Nephron (organoid): ENCODE results near the gene OR51A7.

Experiments used
- H3K27ac Mint-ChIP-seq, 3 experiments: 2 replicates each; pipeline ENCODE4 v1.8.0; 2020; ENCODE audit warnings: mixed read lengths in 3 of 3, mild to moderate bottlenecking in 2 of 3, moderate library complexity in 1 of 3
- H3K27me3 Mint-ChIP-seq: 2 replicates; pipeline ENCODE4 v1.8.0; 2021; ENCODE audit warnings: low read depth, mild to moderate bottlenecking, moderate library complexity, mixed read lengths
- H3K36me3 Mint-ChIP-seq: 2 replicates; pipeline ENCODE4 v1.8.0; 2020; ENCODE audit warnings: low read depth, mixed read lengths
- H3K4me1 Mint-ChIP-seq: 2 replicates; pipeline ENCODE4 v1.8.0; 2020; ENCODE audit warnings: mixed read lengths
- H3K4me3 Mint-ChIP-seq, 3 experiments: 2 replicates each; pipeline ENCODE4 v1.8.0; 2020; ENCODE audit warnings: mild to moderate bottlenecking in 3 of 3, mixed read lengths in 3 of 3, moderate library complexity in 2 of 3
- H3K9me3 Mint-ChIP-seq: 2 replicates; pipeline ENCODE4 v1.8.0; 2020; ENCODE audit warnings: mixed read lengths
- TF ChIP-seq, protein P1 (sequence below), 3 experiments: fragments of 200-600 bp; sonication (generic); IDR thresholded peaks; one replicate each; pipeline ENCODE4 v1.5.0; 2021; ENCODE audit warnings: antibody characterized with exemption in 3 of 3; ENCODE audit not compliant: unreplicated experiment in 3 of 3

The OR51A7 gene

DNA sequence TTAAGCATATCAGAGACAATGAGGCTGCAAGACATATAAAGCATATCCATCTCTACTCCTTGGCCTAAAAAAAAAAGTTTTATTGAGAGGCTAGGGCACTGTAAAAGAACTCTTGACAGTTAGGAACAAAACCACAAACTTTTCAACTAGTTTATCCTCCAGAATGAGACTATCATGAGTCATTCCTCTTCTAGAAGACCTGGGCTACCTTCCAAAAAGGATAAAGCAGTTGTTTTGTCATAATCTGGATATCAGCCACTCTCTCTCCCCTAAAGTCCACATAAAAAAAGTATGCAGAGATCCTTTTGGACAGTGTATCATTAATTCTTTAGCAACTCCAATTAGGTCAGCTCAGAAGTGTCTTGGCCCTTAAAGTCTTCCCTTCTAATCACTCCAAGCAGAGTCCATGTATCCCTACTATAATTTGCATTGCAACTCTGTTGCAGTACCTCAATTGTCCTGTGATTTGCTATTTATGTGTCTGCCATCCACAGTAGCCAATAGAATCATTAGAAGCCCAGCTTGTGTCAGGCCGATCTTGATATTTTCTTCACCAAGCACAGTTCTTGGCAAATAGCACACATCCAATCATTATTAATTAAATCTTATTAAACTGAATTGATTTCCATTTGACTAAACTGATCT is 11.5 kb upstream of the OR51A7 start:
- no peak overlapping the region for H3K27ac Mint-ChIP-seq
- H3K4me3 Mint-ChIP-seq: no peak overlapping the region
- no peaks in the 10 kb centered on the region for H3K36me3 Mint-ChIP-seq
- H3K27me3 Mint-ChIP-seq: no peaks in the 10 kb centered on the region
- no peaks in the 10 kb centered on the region for H3K9me3 Mint-ChIP-seq
- TF ChIP-seq, protein P1, sequence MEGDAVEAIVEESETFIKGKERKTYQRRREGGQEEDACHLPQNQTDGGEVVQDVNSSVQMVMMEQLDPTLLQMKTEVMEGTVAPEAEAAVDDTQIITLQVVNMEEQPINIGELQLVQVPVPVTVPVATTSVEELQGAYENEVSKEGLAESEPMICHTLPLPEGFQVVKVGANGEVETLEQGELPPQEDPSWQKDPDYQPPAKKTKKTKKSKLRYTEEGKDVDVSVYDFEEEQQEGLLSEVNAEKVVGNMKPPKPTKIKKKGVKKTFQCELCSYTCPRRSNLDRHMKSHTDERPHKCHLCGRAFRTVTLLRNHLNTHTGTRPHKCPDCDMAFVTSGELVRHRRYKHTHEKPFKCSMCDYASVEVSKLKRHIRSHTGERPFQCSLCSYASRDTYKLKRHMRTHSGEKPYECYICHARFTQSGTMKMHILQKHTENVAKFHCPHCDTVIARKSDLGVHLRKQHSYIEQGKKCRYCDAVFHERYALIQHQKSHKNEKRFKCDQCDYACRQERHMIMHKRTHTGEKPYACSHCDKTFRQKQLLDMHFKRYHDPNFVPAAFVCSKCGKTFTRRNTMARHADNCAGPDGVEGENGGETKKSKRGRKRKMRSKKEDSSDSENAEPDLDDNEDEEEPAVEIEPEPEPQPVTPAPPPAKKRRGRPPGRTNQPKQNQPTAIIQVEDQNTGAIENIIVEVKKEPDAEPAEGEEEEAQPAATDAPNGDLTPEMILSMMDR (IDR thresholded peaks at IDR 0.05; ENCODE audit: unreplicated experiment in 3 of 3): no peak
- H3K4me1 Mint-ChIP-seq: peaks cover 9% of the 10 kb centered on the region

DNA sequence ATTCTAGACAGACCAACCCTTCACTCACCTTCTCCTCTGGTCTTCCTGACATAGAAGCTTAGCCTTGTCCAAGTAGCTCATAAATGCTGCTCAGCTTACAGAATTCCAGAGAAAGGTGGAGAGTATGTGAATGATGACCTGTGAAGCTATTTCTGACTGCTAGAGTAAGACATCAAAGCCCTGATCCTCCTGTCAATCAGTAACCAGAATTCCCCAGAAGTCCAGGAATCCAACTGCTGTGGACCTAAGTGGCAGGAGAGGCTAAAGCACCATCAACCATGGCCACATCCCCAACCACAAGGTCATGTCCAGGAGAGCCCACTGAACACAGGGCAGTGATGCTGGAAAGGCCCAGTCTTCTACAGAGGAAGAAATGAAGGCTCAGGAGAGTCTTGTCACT is 13.0 kb downstream of the OR51A7 start:
- TF ChIP-seq, protein P1 (IDR thresholded peaks at IDR 0.05; ENCODE audit: unreplicated experiment in 3 of 3): no peak
- Mint-ChIP-seq H3K4me1 (peaks cover 6% of the 10 kb centered on the region), H3K27ac (peak overlapping the region; percentile 43 to 89 (median 82)), H3K4me3 (no peak overlapping the region), H3K9me3 (no peaks in the 10 kb centered on the region), H3K27me3 (no peaks in the 10 kb centered on the region), H3K36me3 (no peaks in the 10 kb centered on the region)

DNA sequence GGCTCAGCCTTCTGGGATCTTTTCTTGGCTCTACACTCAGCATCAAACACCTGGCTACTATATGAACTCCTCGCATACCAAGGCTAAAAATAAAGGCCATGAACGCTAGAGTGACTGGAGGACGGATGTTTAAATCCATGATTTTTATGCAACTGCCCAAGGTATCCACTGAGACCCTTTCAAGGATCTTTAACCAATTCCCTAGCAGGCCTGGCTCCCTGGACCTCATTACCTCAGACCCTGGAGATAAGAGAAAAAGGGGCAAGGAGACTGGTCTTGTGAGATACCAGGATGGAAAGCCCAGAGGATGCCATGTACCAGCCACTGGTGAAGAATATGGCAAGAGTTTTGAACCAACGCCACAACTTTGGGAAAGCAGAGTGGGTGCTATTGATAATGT is 15.7 kb downstream of the OR51A7 start, which contains the start of gene OR51G2:
Gene OR51G2, minus strand, starts transcription at position 101 of the 400 bp plus-strand sequence. CDS start 3,687 bp downstream, outside the sequence.
- H3K27me3 Mint-ChIP-seq: no peaks in the 10 kb centered on the region
- TF ChIP-seq, protein P1 (IDR thresholded peaks at IDR 0.05; ENCODE audit: unreplicated experiment in 3 of 3): no peak

DNA sequence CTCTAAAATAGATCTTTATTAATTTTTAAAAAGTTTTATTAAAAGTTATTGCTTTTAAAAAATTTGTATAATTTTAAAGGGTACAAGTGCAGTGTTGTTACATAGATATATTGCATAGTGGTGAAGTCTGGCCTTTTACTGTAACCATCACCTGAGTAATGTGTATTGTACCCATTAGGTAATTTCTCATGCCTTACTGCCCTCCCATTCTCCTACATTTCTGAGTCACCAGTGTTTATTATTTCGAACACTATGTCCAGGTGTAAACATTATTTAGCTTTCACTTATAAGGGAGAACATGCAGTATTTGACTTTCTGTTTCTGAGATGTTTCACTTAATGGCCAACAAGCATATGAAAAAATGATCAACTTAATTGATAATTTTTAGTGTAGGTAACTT is 18.2 kb downstream of the OR51A7 start:
- H3K36me3 Mint-ChIP-seq: no peaks in the 10 kb centered on the region
- H3K9me3 Mint-ChIP-seq: no peaks in the 10 kb centered on the region
- TF ChIP-seq, protein P1 (IDR thresholded peaks at IDR 0.05; ENCODE audit: unreplicated experiment in 3 of 3): no peak
- no peaks in the 10 kb centered on the region for H3K4me1 Mint-ChIP-seq
- no peaks in the 10 kb centered on the region for H3K27me3 Mint-ChIP-seq
- H3K27ac Mint-ChIP-seq: no peak overlapping the region
- no peak overlapping the region for H3K4me3 Mint-ChIP-seq

More for the DNA sequence above, 15.7 kb downstream of the OR51A7 start, which contains the start of gene OR51G2:
- H3K36me3 Mint-ChIP-seq: no peaks in the 10 kb centered on the region
- peaks cover 6% of the 10 kb centered on the region for H3K4me1 Mint-ChIP-seq
- H3K4me3 Mint-ChIP-seq: no peak within 1 kb of the TSS
- H3K27ac Mint-ChIP-seq: no peak within 1 kb of the TSS
- no peaks in the 10 kb centered on the region for H3K9me3 Mint-ChIP-seq

DNA sequence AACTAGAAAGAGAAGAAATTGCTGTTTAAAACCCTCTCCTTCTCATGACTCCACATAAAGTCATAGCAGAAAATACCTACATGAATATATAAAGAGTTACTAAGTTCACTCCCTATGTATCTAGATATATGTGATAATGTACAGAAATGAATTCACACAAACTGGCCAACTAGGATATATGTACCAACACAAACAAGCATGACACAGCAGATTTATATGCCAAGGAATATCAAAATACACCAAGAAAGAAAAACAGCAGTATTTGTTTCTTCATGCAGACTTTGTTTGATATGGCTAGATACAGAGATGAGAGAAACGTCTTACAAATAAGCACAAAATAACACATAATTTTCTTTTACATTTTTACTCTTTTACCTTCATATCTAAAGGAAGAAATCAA is 18.7 kb downstream of the OR51A7 start:
- H3K27me3 Mint-ChIP-seq: no peaks in the 10 kb centered on the region
- H3K9me3 Mint-ChIP-seq: no peaks in the 10 kb centered on the region
- TF ChIP-seq, protein P1 (IDR thresholded peaks at IDR 0.05; ENCODE audit: unreplicated experiment in 3 of 3): no peak
- H3K4me1 Mint-ChIP-seq: no peaks in the 10 kb centered on the region
- H3K27ac Mint-ChIP-seq: no peak overlapping the region
- no peak overlapping the region for H3K4me3 Mint-ChIP-seq
- H3K36me3 Mint-ChIP-seq: no peaks in the 10 kb centered on the region

DNA sequence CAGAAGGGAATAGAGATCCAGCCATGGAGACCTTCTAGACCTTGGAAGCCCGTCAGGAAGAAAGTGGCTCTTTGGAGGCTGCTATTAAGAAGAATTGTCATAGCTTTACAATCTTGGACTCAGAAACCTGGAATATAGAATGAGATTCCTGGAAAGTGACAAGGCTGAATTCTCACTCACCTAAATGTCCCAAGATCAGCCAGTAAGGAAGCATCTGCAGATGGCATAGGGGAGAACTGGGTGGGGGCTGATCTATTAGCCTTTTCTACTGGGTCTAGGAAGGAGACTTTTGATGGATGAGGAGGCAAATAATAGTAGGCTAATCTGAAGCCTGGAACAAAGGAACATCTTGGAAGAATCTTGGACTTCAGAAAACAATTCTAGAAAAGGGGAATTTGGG is 20.7 kb downstream of the OR51A7 start, which contains the start of gene OR51G1:
Gene OR51G1, minus strand, starts transcription at position 101 of the 400 bp plus-strand sequence. Its CDS starts 0 bp downstream, at position 101.
- Mint-ChIP-seq H3K9me3 (no peaks in the 10 kb centered on the region), H3K36me3 (no peaks in the 10 kb centered on the region), H3K4me1 (no peaks in the 10 kb centered on the region), H3K27ac (no peak within 1 kb of the TSS), H3K27me3 (no peaks in the 10 kb centered on the region), H3K4me3 (no peak within 1 kb of the TSS)
- TF ChIP-seq, protein P1 (IDR thresholded peaks at IDR 0.05; ENCODE audit: unreplicated experiment in 3 of 3): no peak
